K562 (cell line): ENCODE data around the gene SKIC2. TPM values are rescaled to one million over a fixed set of nuclear protein-coding genes. Genes with fewer than 3 reads are reported as not detected.
A peak's percentile ranks its signal among the peaks of the same experiment; 100 is the strongest.

Experiments used
- RFX5 ChIP-seq: IDR thresholded peaks from 2 replicates; pipeline ENCODE4 v1.6.1; 2011; ENCODE audit warnings: low read depth, mild to moderate bottlenecking, improper control_type of control experiment, low read length
- SMAD3 ChIP-seq: fragments of 450-650 bp; formaldehyde crosslinking; conservative IDR thresholded peaks from 2 replicates; pipeline ENCODE4 v1.4.0; 2020; ENCODE audit warnings: mild to moderate bottlenecking
- ZC3H8 ChIP-seq: fragments of 450-650 bp; IDR thresholded peaks from 2 replicates; pipeline ENCODE4 v1.6.1; 2017
- ZNF644 ChIP-seq: fragments of 200-800 bp; sonication (Bioruptor generic); IDR thresholded peaks from 2 replicates; pipeline ENCODE4 v1.6.1; 2016; ENCODE audit warnings: low read depth, missing genetic modification characterization, missing compliant biosample characterization
- polyA plus RNA-seq, 8 experiments: library from polyadenylated mRNA; depleted of rRNA in 4 of 8; stranded (reverse) in 5 of 8; unstranded in 3 of 8; fragments of >200 nt; fragmentation: Nextera tagmentation in 2 of 8; fragmentation: Illumina TruSeq in 1 of 8; extraction: Ambion mirVana in 2 of 8; extraction: Trizol in 1 of 8; gene quantifications; 2 replicates each; pipeline versions ENCODE4 v1.2.1 to v1.2.3, GENCODE V29; 2011 to 2014; ENCODE audit warnings: inconsistent platforms in 1 of 8, missing spikeins in 1 of 8
- total RNA-seq, 7 experiments: library from RNA; depleted of rRNA in 6 of 7; stranded (reverse); fragments of >200 nt in 6 of 7; fragmentation: Illumina TruSeq in 2 of 7; extraction: Trizol in 2 of 7; gene quantifications; 2 replicates each; pipeline versions ENCODE4 v1.2.1 to v1.2.3, GENCODE V29; 2011 to 2021; ENCODE audit warnings: low replicate concordance in 1 of 7
- TF ChIP-seq, protein P1 (sequence below): IDR thresholded peaks from 3 replicates; pipeline ENCODE4 v1.6.1; 2011; ENCODE audit warnings: borderline replicate concordance, mild to moderate bottlenecking, moderate library complexity; ENCODE audit not compliant: insufficient read length; ENCODE audit errors: extremely low read depth
- TF ChIP-seq, protein P2 (sequence below), 2 experiments: fragments of 450-650 bp in 1 of 2; sonication (generic) in 1 of 2; formaldehyde crosslinking; conservative IDR thresholded peaks; 2 replicates each; pipeline versions ENCODE4 v1.4.0 to v1.8.1; 2020 to 2022; ENCODE audit warnings: mild to moderate bottlenecking in 1 of 2, missing genetic modification reagents in 1 of 2
- TF ChIP-seq, protein P3 (sequence below): fragments of 250-450 bp; sonication (Bioruptor Pico); IDR thresholded peaks from 2 replicates; pipeline ENCODE4 v1.4.0; 2020; ENCODE audit warnings: mild to moderate bottlenecking, moderate library complexity
- TF ChIP-seq, protein P4 (sequence below): sonication (generic); formaldehyde crosslinking; IDR thresholded peaks from 2 replicates; pipeline ENCODE4 v1.8.0; 2022; ENCODE audit warnings: mild to moderate bottlenecking, missing genetic modification reagents
- TF ChIP-seq, protein P5 (sequence below): sonication (generic); formaldehyde crosslinking; IDR thresholded peaks from 2 replicates; pipeline ENCODE4 v1.8.0; 2022; ENCODE audit warnings: mild to moderate bottlenecking, missing genetic modification reagents, borderline replicate concordance

The SKIC2 gene
- total and polyA plus RNA-seq, 9 of the 15 experiments (the other 6 are each of a cell fraction or from before 2014, with no cell fraction given): 3.3 to 94.6 (median 38.8) TPM

DNA sequence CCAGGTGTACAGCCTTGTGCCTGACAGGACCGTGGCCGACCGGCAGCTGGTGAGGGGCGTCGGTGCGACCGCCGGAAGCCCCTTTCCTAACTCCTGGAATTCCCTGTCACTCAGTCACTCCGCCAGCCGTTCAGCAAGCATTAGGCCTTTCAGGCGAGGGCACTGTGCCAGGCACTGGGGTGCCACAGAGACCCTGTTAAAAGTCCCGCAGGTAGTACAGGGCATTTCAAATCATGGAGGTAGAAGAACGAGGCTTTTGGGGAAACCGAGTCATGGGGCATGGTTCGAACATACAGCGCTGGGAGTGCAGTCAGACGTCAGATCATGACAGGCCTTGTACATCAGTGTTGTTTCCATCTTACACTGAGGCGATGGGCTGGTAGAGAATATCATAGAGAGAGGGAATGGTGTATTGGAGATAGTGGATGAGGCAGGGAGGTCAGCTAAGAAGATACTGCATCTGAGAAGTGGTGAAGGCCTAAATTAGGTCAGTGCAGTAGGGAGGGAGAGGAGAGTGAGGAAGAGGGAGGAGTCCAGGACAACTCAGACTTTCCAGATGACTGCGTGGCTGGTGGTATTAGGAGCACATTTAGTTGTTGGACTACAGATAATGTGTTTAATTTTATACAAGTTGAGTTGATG lies 13.9 kb downstream of the SKIC2 start (continued):
- TF ChIP-seq, protein P1, sequence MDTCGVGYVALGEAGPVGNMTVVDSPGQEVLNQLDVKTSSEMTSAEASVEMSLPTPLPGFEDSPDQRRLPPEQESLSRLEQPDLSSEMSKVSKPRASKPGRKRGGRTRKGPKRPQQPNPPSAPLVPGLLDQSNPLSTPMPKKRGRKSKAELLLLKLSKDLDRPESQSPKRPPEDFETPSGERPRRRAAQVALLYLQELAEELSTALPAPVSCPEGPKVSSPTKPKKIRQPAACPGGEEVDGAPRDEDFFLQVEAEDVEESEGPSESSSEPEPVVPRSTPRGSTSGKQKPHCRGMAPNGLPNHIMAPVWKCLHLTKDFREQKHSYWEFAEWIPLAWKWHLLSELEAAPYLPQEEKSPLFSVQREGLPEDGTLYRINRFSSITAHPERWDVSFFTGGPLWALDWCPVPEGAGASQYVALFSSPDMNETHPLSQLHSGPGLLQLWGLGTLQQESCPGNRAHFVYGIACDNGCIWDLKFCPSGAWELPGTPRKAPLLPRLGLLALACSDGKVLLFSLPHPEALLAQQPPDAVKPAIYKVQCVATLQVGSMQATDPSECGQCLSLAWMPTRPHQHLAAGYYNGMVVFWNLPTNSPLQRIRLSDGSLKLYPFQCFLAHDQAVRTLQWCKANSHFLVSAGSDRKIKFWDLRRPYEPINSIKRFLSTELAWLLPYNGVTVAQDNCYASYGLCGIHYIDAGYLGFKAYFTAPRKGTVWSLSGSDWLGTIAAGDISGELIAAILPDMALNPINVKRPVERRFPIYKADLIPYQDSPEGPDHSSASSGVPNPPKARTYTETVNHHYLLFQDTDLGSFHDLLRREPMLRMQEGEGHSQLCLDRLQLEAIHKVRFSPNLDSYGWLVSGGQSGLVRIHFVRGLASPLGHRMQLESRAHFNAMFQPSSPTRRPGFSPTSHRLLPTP: no peak
- TF ChIP-seq, protein P2, sequence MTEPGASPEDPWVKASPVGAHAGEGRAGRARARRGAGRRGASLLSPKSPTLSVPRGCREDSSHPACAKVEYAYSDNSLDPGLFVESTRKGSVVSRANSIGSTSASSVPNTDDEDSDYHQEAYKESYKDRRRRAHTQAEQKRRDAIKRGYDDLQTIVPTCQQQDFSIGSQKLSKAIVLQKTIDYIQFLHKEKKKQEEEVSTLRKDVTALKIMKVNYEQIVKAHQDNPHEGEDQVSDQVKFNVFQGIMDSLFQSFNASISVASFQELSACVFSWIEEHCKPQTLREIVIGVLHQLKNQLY (CRISPR knock-in tag; conservative IDR thresholded peaks at IDR 0.05): peak in 1 of 2 experiments; percentile 90; a peak in 1 of 4 replicates
- TF ChIP-seq RFX5 (no peak), SMAD3 (CRISPR knock-in tag) (no peak), ZC3H8 (no peak), ZNF644 (tag) (no peak)
- TF ChIP-seq, protein P3, sequence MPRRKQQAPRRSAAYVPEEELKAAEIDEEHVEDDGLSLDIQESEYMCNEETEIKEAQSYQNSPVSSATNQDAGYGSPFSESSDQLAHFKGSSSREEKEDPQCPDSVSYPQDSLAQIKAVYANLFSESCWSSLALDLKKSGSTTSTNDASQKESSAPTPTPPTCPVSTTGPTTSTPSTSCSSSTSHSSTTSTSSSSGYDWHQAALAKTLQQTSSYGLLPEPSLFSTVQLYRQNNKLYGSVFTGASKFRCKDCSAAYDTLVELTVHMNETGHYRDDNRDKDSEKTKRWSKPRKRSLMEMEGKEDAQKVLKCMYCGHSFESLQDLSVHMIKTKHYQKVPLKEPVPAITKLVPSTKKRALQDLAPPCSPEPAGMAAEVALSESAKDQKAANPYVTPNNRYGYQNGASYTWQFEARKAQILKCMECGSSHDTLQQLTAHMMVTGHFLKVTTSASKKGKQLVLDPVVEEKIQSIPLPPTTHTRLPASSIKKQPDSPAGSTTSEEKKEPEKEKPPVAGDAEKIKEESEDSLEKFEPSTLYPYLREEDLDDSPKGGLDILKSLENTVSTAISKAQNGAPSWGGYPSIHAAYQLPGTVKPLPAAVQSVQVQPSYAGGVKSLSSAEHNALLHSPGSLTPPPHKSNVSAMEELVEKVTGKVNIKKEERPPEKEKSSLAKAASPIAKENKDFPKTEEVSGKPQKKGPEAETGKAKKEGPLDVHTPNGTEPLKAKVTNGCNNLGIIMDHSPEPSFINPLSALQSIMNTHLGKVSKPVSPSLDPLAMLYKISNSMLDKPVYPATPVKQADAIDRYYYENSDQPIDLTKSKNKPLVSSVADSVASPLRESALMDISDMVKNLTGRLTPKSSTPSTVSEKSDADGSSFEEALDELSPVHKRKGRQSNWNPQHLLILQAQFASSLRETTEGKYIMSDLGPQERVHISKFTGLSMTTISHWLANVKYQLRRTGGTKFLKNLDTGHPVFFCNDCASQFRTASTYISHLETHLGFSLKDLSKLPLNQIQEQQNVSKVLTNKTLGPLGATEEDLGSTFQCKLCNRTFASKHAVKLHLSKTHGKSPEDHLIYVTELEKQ (CRISPR knock-in tag): no peak
- TF ChIP-seq, protein P4, sequence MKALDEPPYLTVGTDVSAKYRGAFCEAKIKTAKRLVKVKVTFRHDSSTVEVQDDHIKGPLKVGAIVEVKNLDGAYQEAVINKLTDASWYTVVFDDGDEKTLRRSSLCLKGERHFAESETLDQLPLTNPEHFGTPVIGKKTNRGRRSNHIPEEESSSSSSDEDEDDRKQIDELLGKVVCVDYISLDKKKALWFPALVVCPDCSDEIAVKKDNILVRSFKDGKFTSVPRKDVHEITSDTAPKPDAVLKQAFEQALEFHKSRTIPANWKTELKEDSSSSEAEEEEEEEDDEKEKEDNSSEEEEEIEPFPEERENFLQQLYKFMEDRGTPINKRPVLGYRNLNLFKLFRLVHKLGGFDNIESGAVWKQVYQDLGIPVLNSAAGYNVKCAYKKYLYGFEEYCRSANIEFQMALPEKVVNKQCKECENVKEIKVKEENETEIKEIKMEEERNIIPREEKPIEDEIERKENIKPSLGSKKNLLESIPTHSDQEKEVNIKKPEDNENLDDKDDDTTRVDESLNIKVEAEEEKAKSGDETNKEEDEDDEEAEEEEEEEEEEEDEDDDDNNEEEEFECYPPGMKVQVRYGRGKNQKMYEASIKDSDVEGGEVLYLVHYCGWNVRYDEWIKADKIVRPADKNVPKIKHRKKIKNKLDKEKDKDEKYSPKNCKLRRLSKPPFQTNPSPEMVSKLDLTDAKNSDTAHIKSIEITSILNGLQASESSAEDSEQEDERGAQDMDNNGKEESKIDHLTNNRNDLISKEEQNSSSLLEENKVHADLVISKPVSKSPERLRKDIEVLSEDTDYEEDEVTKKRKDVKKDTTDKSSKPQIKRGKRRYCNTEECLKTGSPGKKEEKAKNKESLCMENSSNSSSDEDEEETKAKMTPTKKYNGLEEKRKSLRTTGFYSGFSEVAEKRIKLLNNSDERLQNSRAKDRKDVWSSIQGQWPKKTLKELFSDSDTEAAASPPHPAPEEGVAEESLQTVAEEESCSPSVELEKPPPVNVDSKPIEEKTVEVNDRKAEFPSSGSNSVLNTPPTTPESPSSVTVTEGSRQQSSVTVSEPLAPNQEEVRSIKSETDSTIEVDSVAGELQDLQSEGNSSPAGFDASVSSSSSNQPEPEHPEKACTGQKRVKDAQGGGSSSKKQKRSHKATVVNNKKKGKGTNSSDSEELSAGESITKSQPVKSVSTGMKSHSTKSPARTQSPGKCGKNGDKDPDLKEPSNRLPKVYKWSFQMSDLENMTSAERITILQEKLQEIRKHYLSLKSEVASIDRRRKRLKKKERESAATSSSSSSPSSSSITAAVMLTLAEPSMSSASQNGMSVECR (CRISPR knock-in tag): no peak
- TF ChIP-seq, protein P5, sequence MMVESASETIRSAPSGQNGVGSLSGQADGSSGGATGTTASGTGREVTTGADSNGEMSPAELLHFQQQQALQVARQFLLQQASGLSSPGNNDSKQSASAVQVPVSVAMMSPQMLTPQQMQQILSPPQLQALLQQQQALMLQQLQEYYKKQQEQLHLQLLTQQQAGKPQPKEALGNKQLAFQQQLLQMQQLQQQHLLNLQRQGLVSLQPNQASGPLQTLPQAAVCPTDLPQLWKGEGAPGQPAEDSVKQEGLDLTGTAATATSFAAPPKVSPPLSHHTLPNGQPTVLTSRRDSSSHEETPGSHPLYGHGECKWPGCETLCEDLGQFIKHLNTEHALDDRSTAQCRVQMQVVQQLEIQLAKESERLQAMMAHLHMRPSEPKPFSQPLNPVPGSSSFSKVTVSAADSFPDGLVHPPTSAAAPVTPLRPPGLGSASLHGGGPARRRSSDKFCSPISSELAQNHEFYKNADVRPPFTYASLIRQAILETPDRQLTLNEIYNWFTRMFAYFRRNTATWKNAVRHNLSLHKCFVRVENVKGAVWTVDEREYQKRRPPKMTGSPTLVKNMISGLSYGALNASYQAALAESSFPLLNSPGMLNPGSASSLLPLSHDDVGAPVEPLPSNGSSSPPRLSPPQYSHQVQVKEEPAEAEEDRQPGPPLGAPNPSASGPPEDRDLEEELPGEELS (CRISPR knock-in tag): peak; percentile 79; the same call in 1 of the 2 replicates
